Testis (tissue), 3 donors: ENCODE results near the gene APOLD1. TPM values are rescaled to one million over a fixed set of nuclear protein-coding genes. Genes with fewer than 3 reads are reported as not detected.
"Not testable (repeated sequence)": the region's sequence is repeated elsewhere in the genome, so short reads cannot be mapped to it uniquely, and the experiment has no call there.

Experiments used
- DNase-seq: peaks from one replicate; pipeline ENCODE4 v3.0.0-alpha.2; 2019
- H3K27ac ChIP-seq, 2 donors: fragments of 200-600 bp; sonication (generic); one replicate each; pipeline ENCODE4 v1.5.1; 2019
- H3K27me3 ChIP-seq: fragments of 200-600 bp; sonication (generic); one replicate; pipeline ENCODE4 v1.5.1; 2019
- H3K36me3 ChIP-seq: fragments of 200-600 bp; sonication (generic); one replicate; pipeline ENCODE4 v1.5.1; 2017; ENCODE audit warnings: low read depth; ENCODE audit errors: missing control alignments
- H3K4me1 ChIP-seq: fragments of 200-600 bp; sonication (generic); one replicate; pipeline ENCODE4 v1.5.1; 2019
- H3K4me3 ChIP-seq, 2 donors: fragments of 200-600 bp; sonication (generic); one replicate each; pipeline ENCODE4 v1.5.1; 2017 to 2019
- H3K9me3 ChIP-seq: fragments of 200-600 bp; sonication (generic); one replicate; pipeline ENCODE4 v1.5.1; 2017
- CTCF ChIP-seq, 3 experiments: fragments of 450-650 bp in 2 of 3; fragments of 200-600 bp in 1 of 3; sonication (generic) in 1 of 3; IDR thresholded peaks; one replicate each; pipeline ENCODE4 v1.5.1; 2016 to 2019; ENCODE audit warnings: antibody characterized with exemption in 3 of 3, mild to moderate bottlenecking in 2 of 3, moderate library complexity in 1 of 3
- POLR2A ChIP-seq: fragments of 450-650 bp; IDR thresholded peaks from one replicate; pipeline ENCODE4 v1.6.1; 2017; ENCODE audit warnings: antibody characterized with exemption, mild to moderate bottlenecking, moderate library complexity
- WGBS, 2 donors: methylation state at CpG; one replicate each; pipeline ENCODE4 v1.1.5; 2018; 5-methylcytosine and 5-hydroxymethylcytosine counted together
- intact Hi-C: fragments of 100-400 bp; cut with DNase I; formaldehyde crosslinking; loops from one replicate; pipeline ENCODE4 v1.15.1; 2023; ENCODE audit warnings: low total_unique reads
- polyA plus RNA-seq: library from polyadenylated mRNA; stranded (reverse); fragments of 350-450 nt; fragmentation: Illumina TruSeq; extraction: RNeasy Lipid Tissue Mini Kit (QIAGEN cat#74804); gene quantifications from one replicate; pipeline ENCODE4 v1.2.3, GENCODE V29; 2014; ENCODE audit warnings: low read depth, low replicate concordance; ENCODE audit not compliant: insufficient read depth
- total RNA-seq, 2 donors: library from RNA; depleted of rRNA; stranded (reverse); fragments of >200 nt; gene quantifications; one replicate each; pipeline ENCODE4 v1.2.3, GENCODE V29; 2016

APOLD1 gene
- total and polyA plus RNA-seq, 3 donors from 2014 or later, result 8.2 to 9.7 (median 9.2) TPM

GRCh38 chr12:12837025-12837812, 51.8 kb downstream of the APOLD1 start:
- H3K4me3 ChIP-seq, result no peak overlapping the region
- no peaks in the 10 kb centered on the region for H3K36me3 ChIP-seq
- no peaks in the 10 kb centered on the region for H3K27me3 ChIP-seq
- intact Hi-C loops, result no loop called here
- TF ChIP-seq POLR2A (no peak), CTCF (IDR thresholded peaks at IDR 0.05) (peak in 2 of 3 experiments; percentile 50 to 54)
- H3K27ac ChIP-seq, result no peak overlapping the region
- DNase-seq, result no peak
- no peaks in the 10 kb centered on the region for H3K4me1 ChIP-seq
- WGBS, 2 donors, result 62 to 63% methylated on average over 15 of the region's 15 CpGs
- H3K9me3 ChIP-seq, result no peaks in the 10 kb centered on the region

GRCh38 chr12:12837813-12838153, 52.3 kb downstream of the APOLD1 start:
- DNase-seq, result no peak

GRCh38 chr12:12839003-12839395, 53.5 kb downstream of the APOLD1 start:
- Histone ChIP-seq H3K9me3 (no peaks in the 10 kb centered on the region), H3K4me3 (no peak overlapping the region), H3K27ac (no peak overlapping the region), H3K36me3 (no peaks in the 10 kb centered on the region), H3K4me1 (no peaks in the 10 kb centered on the region), H3K27me3 (no peaks in the 10 kb centered on the region)
- DNase-seq, result no peak
- intact Hi-C loops, result no loop called here
- TF ChIP-seq CTCF (IDR thresholded peaks at IDR 0.05), result no peak
- no peak for TF ChIP-seq POLR2A
- WGBS, 2 donors, result 100% methylated on average over 1 of the region's 1 CpG

More at GRCh38 chr12:12837813-12838153, 52.3 kb downstream of the APOLD1 start:
- H3K27ac ChIP-seq, result no peak overlapping the region
- no peaks in the 10 kb centered on the region for H3K27me3 ChIP-seq
- WGBS, 2 donors, result 83 to 85% methylated on average over 3 of the region's 3 CpGs
- H3K9me3 ChIP-seq, result no peaks in the 10 kb centered on the region
- no peaks in the 10 kb centered on the region for H3K4me1 ChIP-seq
- H3K36me3 ChIP-seq, result no peaks in the 10 kb centered on the region
- H3K4me3 ChIP-seq, result no peak overlapping the region
- intact Hi-C loops, result no loop called here
- TF ChIP-seq POLR2A, result no peak
- TF ChIP-seq CTCF (IDR thresholded peaks at IDR 0.05), result no peak

GRCh38 chr12:12839439-12839838, 54.0 kb downstream of the APOLD1 start:
- 94 to 99% methylated on average over 10 of the region's 10 CpGs for WGBS, 2 donors
- intact Hi-C loops, H3K27me3 ChIP-seq, H3K27ac ChIP-seq, H3K4me1 ChIP-seq, H3K9me3 ChIP-seq, DNase-seq, H3K4me3 ChIP-seq, H3K36me3 ChIP-seq: not testable (repeated sequence)

- H3K27ac ChIP-seq, result no peak overlapping the region
- no peaks in the 10 kb centered on the region for H3K9me3 ChIP-seq
- intact Hi-C loops, result no loop called here
- no peaks in the 10 kb centered on the region for H3K27me3 ChIP-seq
- H3K4me1 ChIP-seq, result no peaks in the 10 kb centered on the region
- H3K4me3 ChIP-seq, result no peak overlapping the region
- WGBS, 2 donors, result 74 to 83% methylated on average over 5 of the region's 5 CpGs
- DNase-seq, result no peak
- no peaks in the 10 kb centered on the region for H3K36me3 ChIP-seq
- TF ChIP-seq CTCF (IDR thresholded peaks at IDR 0.05) (no peak), POLR2A (no peak)
These were observed 54.6 kb downstream of the APOLD1 start for GRCh38 chr12:12839873-12840579.
